ENCODE measurements around the gene UACA.
"Not testable (repeated sequence)": the region's sequence is repeated elsewhere in the genome, so short reads cannot be mapped to it uniquely, and the experiment has no call there.

UACA gene, protein sequence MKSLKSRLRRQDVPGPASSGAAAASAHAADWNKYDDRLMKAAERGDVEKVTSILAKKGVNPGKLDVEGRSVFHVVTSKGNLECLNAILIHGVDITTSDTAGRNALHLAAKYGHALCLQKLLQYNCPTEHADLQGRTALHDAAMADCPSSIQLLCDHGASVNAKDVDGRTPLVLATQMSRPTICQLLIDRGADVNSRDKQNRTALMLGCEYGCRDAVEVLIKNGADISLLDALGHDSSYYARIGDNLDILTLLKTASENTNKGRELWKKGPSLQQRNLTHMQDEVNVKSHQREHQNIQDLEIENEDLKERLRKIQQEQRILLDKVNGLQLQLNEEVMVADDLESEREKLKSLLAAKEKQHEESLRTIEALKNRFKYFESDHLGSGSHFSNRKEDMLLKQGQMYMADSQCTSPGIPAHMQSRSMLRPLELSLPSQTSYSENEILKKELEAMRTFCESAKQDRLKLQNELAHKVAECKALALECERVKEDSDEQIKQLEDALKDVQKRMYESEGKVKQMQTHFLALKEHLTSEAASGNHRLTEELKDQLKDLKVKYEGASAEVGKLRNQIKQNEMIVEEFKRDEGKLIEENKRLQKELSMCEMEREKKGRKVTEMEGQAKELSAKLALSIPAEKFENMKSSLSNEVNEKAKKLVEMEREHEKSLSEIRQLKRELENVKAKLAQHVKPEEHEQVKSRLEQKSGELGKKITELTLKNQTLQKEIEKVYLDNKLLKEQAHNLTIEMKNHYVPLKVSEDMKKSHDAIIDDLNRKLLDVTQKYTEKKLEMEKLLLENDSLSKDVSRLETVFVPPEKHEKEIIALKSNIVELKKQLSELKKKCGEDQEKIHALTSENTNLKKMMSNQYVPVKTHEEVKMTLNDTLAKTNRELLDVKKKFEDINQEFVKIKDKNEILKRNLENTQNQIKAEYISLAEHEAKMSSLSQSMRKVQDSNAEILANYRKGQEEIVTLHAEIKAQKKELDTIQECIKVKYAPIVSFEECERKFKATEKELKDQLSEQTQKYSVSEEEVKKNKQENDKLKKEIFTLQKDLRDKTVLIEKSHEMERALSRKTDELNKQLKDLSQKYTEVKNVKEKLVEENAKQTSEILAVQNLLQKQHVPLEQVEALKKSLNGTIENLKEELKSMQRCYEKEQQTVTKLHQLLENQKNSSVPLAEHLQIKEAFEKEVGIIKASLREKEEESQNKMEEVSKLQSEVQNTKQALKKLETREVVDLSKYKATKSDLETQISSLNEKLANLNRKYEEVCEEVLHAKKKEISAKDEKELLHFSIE (N-terminal part only)

DNA sequence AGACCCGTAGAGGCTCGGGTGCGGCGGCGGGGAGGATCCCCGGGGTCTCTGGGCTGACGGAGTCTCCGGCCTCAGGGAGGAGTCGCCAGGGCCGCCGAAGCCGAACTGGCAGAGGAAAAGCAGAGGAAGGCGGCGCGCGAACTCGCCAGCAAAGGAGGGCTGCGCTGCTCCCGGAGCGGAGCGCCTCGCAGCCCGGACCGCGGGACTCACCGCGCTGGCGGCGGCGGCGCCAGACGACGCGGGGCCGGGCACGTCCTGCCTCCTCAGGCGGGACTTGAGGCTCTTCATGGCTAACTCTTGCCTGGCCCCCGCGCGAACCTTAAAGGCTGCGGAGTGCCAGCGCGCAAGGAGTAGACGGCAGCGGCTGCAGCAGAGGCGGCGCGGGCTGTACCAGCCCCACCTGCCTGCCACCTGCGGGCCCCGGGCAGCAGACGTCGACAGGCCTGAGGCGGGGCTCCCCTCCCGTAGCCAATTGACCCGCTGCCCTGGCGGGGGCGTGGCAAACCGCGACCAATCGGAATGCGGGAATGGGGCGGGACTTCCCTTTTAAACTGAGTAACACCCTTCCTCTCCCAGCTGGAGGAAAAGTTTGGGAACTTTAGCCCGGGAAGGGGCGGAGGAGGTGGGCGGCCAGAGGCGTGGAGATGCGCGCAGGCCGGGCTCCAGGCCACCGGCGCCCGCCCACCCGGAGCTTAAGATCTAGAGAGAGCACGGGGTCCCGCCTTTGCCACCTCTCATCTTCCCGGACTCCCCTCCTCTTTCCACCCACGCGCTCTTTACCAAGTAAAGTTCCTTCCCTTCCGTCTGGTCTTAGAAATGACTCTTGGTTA lies at the start of gene UACA:
Gene UACA (minus strand): TSS at position 439 of the 830 bp plus-strand sequence. CDS start 151 bp downstream, at position 288.
- peak; percentile 88 for DNase-seq

GRCh38 chr15:70812827-70813364 lies 49.5 kb upstream of the UACA start:
- DNase-seq = no peak

DNA sequence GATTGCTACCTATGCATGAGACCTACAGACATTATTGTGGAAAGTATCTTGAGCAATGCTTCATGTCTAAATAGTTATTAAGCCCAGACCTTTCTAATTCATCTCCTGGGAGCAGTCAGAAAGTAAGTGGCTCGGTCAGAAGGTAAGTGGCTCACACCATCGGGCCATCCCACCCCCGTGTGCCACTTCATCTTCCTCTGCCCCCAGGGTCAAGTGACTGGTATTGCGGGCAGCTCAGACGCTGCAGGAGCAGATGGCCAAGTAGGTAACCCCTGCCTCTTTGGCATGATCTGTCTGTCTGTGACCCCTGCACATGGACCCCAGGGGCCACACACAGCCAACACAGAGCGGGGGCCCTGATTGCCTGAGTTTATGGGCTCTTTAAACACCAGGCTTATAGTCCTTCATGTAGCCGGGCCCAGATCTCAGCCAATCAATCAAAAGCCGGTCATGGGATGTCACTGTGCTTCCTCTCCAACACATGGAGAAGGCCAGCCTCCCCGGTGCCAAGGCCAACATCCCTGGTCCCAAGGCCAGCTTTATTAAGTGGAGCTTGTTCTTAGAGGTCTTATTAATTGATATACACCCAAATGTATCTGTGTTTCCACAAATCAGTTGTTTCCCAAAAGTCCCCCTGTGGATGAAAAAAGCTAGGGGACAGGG lies 47.7 kb upstream of the UACA start:
- DNase-seq = no peak

- no peak for DNase-seq
These were observed 43.8 kb upstream of the UACA start for GRCh38 chr15:70806992-70807712.

GRCh38 chr15:70804388-70804787 lies 41.0 kb upstream of the UACA start:
- not testable (repeated sequence) for DNase-seq

DNA sequence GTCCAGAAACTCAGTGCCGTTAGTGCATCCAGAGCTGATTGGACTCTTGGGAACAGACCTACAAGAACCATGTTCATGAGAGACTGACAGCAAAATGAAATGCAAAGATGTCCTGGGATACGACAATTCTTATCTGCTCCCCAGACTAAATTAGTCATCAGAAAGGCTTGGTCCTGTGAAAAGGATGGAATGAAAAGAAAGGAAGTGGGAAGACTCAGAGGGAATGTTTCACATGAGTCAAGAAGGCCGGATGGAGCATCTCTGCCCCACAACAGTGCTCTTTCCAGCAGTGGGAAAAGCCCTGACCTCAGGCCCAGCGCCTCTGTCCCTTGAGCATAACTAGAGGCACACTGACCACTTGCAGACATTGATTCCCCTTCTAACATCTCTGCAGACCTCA lies 39.3 kb upstream of the UACA start:
- no peak for DNase-seq

DNA sequence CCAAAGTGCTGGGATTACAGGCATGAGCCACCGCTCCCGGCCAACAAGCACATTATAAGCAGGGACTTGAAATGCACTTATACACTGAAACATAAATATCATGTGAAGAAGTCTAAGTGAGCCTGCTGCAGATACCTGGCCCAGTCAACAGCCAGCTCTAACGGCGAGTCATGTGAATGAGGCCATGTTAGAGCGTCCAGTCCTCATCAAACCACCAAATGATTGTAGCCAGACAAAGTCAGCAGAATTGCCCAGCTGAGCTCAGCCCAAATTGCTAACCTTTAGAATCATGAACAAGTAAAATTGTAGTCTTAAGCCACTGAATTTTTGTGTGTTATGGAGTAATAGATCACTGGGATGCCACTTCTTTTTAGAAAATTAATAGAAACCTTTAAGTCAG lies 37.8 kb upstream of the UACA start:
- no peak for DNase-seq

GRCh38 chr15:70799667-70800450 lies 36.5 kb upstream of the UACA start:
- DNase-seq = no peak

GRCh38 chr15:70797464-70797863 lies 34.1 kb upstream of the UACA start:
- no peak for DNase-seq

- DNase-seq = no peak
These were observed 33.4 kb upstream of the UACA start for GRCh38 chr15:70796516-70797310.

- no peak for DNase-seq
These were observed 31.9 kb upstream of the UACA start for GRCh38 chr15:70795311-70795665.

GRCh38 chr15:70794596-70795310 lies 31.4 kb upstream of the UACA start:
- DNase-seq = no peak

DNA sequence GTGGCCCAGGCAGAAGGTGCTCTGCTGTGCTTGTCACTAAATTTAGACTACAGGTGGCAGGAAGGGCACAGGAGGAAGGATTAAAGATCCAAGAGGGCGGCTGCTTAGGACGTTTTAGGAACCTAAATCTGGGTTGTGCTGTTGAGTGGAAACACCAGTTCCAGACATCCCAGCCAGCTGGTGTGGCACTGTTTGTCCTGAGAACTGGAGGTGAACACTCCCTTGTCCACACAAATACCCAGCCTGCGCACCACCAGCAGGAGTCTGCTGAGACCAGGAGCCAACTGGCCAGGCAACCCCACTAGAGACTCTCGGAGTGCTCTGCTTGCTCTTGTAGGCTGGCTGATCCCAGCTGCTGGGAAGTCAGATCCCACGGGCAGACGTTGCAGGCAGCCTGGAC lies 30.3 kb upstream of the UACA start:
- DNase-seq = no peak

- DNase-seq = no peak
These were observed 28.8 kb upstream of the UACA start for GRCh38 chr15:70792171-70792573.

- DNase-seq = no peak
These were observed 27.9 kb upstream of the UACA start for GRCh38 chr15:70791259-70791658.

DNA sequence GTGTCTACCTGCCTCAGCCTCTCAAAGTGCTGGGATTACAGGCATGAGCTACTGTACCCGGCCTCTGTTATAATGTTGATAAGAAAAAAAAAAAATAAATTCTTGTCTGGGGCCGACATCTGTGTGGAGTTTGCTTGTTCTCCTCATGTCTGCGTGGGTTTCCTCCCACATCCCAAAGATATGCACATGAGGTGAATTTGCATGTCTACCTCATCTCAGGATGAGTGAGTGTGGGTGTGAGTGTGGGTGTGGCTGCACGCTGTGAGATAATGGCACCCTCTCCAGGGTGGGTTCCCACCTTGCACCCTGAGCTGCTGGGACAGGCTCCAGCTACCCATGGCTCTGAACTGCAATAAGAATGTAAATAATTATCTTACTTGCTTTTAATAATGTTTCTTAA lies 25.9 kb upstream of the UACA start:
- DNase-seq = no peak

DNA sequence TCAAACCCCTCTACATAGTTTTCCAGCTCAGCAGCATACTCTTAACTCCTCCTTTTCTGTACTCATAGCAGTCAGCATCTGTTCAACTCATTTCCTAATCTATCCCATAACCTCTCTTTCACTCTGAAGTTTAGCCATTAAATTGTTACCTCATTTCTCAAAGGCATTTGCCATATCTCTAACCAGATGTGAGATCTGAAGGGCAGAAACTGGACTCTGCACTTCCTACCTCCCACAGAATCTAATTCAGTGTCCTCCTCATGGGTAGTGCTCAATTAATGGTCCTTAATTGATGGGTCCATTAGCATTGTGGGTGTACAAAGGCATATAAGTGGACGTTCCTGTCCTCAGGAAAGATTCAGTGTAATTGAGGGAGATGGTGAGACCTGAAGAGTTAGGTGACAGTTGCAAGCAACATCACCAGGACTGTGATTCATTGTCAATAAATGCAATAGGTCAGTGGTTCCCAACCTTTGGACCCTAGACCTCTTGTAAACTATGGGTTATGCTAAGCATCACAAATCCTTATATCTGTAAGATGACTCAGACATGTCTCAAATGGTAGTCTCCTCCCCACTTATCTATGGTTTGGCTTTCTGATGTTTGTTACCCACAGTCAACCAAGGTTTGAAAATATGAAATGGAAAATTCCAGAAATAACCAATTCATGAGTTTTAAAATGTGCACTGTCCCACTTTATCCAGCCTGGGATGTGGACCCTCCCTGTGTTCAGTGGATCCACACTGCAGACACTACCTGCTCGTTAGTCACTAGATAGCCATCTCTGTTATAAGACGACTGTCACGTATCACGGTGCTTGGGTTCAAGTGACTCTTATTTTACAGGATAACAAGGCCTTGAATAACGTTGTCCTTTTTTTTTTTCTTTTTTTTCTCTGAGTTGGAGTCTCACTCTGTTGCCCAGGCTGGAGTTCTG lies 25.0 kb upstream of the UACA start:
- peak; percentile 45 for DNase-seq
